ENCODE measurements around the gene SPEN. TPM values are rescaled to one million over a fixed set of nuclear protein-coding genes. Genes with fewer than 3 reads are reported as not detected.
A peak's percentile ranks its signal among the peaks of the same experiment; 100 is the strongest.
"Not testable (repeated sequence)": the region's sequence is repeated elsewhere in the genome, so short reads cannot be mapped to it uniquely, and the experiment has no call there.

The SPEN gene
- total RNA-seq, 1 donor from 2014 or later = 20.8 TPM

DNA sequence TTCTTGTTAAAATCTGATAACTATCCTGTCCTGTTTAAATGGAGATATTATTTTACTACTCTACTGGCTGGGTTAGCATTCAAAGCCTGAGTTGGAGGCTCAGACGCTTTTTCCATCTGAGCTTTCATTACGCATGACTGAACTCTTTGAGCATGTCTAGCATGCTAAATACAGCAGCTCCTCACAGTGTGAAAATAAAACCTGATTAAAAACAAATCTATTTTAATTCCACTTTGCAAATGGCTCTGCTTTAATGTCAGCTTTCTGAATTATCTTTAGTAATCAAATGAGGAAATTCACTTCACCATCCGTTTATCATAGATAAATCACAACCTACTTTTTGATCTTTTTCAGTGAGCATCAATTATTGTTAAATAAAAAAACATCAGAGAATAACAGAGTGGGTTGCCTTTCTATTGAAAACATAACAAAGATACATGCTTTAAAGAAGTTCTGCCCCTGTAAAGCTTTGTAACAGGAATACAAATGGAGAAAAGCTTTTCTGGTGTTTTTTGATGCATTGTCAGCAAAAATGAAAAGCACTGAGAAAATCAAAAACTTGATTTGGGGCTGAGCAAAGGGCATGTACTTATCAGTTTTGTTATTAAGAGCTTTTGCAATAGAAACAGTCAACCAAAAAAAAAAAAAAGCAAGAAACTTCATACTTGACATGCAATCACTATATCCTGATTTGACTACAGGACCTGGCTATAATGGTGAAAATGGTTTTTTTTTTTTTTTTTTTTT, 3.5 kb upstream of the SPEN start:
- no peak overlapping the region for H3K4me3 ChIP-seq
- no peaks in the 10 kb centered on the region for H3K9me3 ChIP-seq (replicated peaks)
- intact Hi-C loops (cut with micrococcal nuclease) = no loop called here
- H3K4me1 ChIP-seq = peaks cover 45% of the 10 kb centered on the region
- H3K36me3 ChIP-seq = no peaks in the 10 kb centered on the region
- no peaks in the 10 kb centered on the region for H3K27me3 ChIP-seq (ENCODE audit: low read depth)
- H3K27ac ChIP-seq (replicated peaks) = peak overlapping the region; percentile 54
- no peak for DNase-seq
- TF ChIP-seq, protein P1, sequence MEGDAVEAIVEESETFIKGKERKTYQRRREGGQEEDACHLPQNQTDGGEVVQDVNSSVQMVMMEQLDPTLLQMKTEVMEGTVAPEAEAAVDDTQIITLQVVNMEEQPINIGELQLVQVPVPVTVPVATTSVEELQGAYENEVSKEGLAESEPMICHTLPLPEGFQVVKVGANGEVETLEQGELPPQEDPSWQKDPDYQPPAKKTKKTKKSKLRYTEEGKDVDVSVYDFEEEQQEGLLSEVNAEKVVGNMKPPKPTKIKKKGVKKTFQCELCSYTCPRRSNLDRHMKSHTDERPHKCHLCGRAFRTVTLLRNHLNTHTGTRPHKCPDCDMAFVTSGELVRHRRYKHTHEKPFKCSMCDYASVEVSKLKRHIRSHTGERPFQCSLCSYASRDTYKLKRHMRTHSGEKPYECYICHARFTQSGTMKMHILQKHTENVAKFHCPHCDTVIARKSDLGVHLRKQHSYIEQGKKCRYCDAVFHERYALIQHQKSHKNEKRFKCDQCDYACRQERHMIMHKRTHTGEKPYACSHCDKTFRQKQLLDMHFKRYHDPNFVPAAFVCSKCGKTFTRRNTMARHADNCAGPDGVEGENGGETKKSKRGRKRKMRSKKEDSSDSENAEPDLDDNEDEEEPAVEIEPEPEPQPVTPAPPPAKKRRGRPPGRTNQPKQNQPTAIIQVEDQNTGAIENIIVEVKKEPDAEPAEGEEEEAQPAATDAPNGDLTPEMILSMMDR (IDR thresholded peaks at IDR 0.05; ENCODE audit: borderline replicate concordance) = no peak

GRCh38 chr1:15846056-15846455, 1.5 kb upstream of the SPEN start:
- intact Hi-C loops (cut with micrococcal nuclease); H3K36me3 ChIP-seq: not testable (repeated sequence)

DNA sequence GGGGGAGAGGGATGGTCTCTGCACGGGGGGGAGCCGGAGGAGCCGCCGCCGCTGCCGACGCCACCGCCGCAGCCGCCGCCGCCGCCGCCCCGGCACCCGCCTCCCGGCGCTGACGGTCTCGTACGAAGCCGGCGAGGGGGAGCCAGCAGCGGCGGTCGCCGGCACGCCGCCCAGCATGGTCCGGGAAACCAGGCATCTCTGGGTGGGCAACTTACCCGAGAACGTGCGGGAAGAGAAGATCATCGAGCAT, 311 bp downstream of the SPEN start:
- Histone ChIP-seq H3K4me1 (peaks cover 84% of the 10 kb centered on the region), H3K27me3 (ENCODE audit: low read depth) (no peaks in the 10 kb centered on the region), H3K36me3 (no peaks in the 10 kb centered on the region), H3K27ac (replicated peaks) (peak overlapping the region; percentile 98), H3K9me3 (replicated peaks) (no peaks in the 10 kb centered on the region), H3K4me3 (peak overlapping the region; percentile 76)
- intact Hi-C loops (cut with micrococcal nuclease) = no loop called here
- DNase-seq = no peak
- TF ChIP-seq, protein P1 (IDR thresholded peaks at IDR 0.05; ENCODE audit: borderline replicate concordance) = no peak

More at GRCh38 chr1:15846056-15846455, 1.5 kb upstream of the SPEN start:
- Histone ChIP-seq H3K4me3 (peak overlapping the region; percentile 76), H3K27ac (replicated peaks) (peak overlapping the region; percentile 98), H3K4me1 (peaks cover 66% of the 10 kb centered on the region)
- DNase-seq; H3K9me3 ChIP-seq (replicated peaks); H3K27me3 ChIP-seq (ENCODE audit: low read depth): not testable (repeated sequence)

DNA sequence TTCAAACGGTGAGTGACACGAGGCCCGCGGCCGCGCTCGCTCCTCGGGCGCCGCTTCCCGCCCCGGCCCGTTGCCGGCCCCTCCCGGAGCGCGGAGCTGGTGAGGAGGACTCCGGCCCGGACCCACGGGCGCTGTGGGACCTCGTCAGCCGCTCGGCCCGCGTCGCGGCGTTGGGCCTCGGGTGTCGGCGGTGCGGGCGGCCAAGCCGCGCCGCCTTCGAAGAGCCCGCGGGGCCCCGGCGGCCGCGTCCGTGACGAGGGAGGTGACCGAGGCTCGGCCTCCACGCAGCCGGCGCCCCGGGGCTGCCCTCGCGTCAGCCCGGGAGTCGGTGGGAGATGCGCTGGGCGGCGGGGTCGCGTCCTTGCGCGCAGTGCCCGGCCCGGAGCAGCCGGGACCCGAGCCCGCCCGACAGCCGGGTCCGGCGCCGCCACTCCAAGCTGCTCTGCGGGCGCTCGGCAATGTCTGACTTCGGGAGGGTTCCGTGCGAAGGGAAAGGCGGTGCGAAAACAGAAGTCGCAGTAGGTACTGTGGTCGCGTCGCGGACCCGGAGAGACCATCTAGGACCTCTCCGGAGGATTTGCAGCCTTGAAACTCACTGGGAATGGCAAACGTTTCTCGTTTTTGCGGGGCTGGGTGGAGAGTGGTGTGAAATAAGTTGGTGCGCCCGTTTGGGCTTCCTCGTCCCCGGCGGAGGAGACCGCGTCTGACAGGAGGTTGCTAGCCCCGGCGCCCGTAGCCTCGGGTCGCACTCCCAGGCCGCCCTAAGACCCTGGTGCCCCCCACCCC, 829 bp downstream of the SPEN start:
- H3K9me3 ChIP-seq (replicated peaks) = no peaks in the 10 kb centered on the region
- no peaks in the 10 kb centered on the region for H3K27me3 ChIP-seq (ENCODE audit: low read depth)
- peak overlapping the region; percentile 76 for H3K4me3 ChIP-seq
- DNase-seq = peak; percentile 36
- H3K4me1 ChIP-seq = peaks cover 89% of the 10 kb centered on the region
- no peaks in the 10 kb centered on the region for H3K36me3 ChIP-seq
- peak overlapping the region; percentile 98 for H3K27ac ChIP-seq (replicated peaks)
- intact Hi-C loops (cut with micrococcal nuclease) = no loop called here
- TF ChIP-seq, protein P1 (IDR thresholded peaks at IDR 0.05; ENCODE audit: borderline replicate concordance) = no peak

DNA sequence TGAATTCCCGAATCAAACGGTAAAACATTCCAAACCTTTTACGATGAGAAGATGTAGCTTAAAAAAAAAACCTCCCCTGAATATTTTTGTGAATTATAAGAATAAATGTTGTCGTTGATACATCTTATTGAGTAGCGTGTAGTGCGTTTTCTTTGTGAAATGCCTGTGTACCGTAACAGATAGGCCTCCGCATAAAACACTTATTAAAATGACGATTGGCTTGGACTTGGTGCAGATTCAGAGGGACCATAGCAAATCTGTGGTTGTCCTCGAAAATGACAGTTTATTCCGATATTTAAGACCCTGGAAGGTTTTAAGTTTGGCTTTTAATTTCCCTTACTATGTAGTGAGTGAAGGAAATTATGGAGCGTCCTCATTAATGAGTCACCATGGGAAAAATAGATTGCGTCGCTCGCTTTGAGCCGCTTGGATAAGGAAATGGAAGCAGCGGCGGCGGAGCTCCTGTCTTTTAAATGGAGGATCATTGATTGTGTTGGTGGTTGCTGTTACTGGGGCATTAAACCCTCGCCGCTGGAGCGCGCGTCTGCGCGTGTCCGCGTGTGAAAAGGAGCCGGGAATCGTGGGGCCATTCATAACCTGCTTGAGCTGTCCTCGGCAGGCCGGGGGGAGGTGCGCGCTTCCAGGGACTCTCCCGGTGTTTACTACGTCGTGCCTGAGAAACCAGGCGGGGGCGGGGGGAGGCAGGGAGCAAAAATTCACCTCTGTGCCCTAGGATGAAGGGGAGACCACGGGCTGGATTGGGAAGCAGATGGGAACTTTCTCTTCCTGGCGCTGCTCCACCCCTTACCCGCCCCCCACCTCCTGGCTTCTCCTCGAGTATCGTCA, 1.6 kb downstream of the SPEN start:
- TF ChIP-seq, protein P1 (IDR thresholded peaks at IDR 0.05; ENCODE audit: borderline replicate concordance) = no peak
- Histone ChIP-seq H3K9me3 (replicated peaks) (no peaks in the 10 kb centered on the region), H3K4me1 (peaks cover 89% of the 10 kb centered on the region), H3K4me3 (peak overlapping the region; percentile 76), H3K36me3 (no peaks in the 10 kb centered on the region), H3K27ac (replicated peaks) (peak overlapping the region; percentile 98), H3K27me3 (ENCODE audit: low read depth) (no peaks in the 10 kb centered on the region)
- intact Hi-C loops (cut with micrococcal nuclease) = no loop called here
- DNase-seq = peak; percentile 83

Measured in left ventricle myocardium inferior (tissue), 1 donor.